H9 (cell line): Measurements from ENCODE around the gene MRPS18A. TPM values are rescaled to one million over a fixed set of nuclear protein-coding genes. Genes with fewer than 3 reads are reported as not detected.

ENCODE experiments used
- DNase-seq: peaks from one replicate; pipeline ENCODE4 v3.0.0-alpha.2; 2017
- H2AFZ ChIP-seq: one replicate; pipeline ENCODE4 v1.6.1; 2013; ENCODE audit warnings: mild to moderate bottlenecking, low read length, control low read depth, moderate library complexity
- H2AK5ac ChIP-seq: 2 replicates; pipeline ENCODE4 v1.6.1; 2013; ENCODE audit warnings: low read length, control low read depth, mixed read lengths; ENCODE audit not compliant: insufficient read length
- H2BK120ac ChIP-seq: one replicate; pipeline ENCODE4 v1.6.1; 2013; ENCODE audit warnings: low read depth, mild to moderate bottlenecking, low read length, control low read depth, inconsistent platforms; ENCODE audit not compliant: poor library complexity, severe bottlenecking
- H2BK12ac ChIP-seq: 2 replicates; pipeline ENCODE4 v1.6.1; 2013; ENCODE audit warnings: low read length, control low read depth, mixed read lengths, low read depth; ENCODE audit not compliant: insufficient read length
- H2BK15ac ChIP-seq: 2 replicates; pipeline ENCODE4 v1.6.1; 2013; ENCODE audit warnings: low read depth, low read length, control low read depth
- H2BK20ac ChIP-seq: one replicate; pipeline ENCODE4 v1.6.1; 2013; ENCODE audit warnings: low read depth, mild to moderate bottlenecking, low read length, control low read depth, inconsistent platforms; ENCODE audit not compliant: poor library complexity, severe bottlenecking
- H2BK5ac ChIP-seq: 2 replicates; pipeline ENCODE4 v1.6.1; 2013; ENCODE audit warnings: low read length, control low read depth, mixed read lengths; ENCODE audit not compliant: insufficient read length
- H3K14ac ChIP-seq: 2 replicates; pipeline ENCODE4 v1.6.1; 2013; ENCODE audit warnings: low read length, control low read depth; ENCODE audit not compliant: insufficient read depth
- H3K18ac ChIP-seq: 2 replicates; pipeline ENCODE4 v1.6.1; 2013; ENCODE audit warnings: low read depth, mild to moderate bottlenecking, mixed read lengths, low read length, control low read depth; ENCODE audit not compliant: insufficient read length
- H3K23ac ChIP-seq: 2 replicates; pipeline ENCODE4 v1.6.1; 2013; ENCODE audit warnings: low read length, control low read depth, mixed read lengths, low read depth; ENCODE audit not compliant: insufficient read length
- H3K23me2 ChIP-seq: 2 replicates; pipeline ENCODE4 v1.6.1; 2013; ENCODE audit warnings: low read depth, mild to moderate bottlenecking, mixed read lengths, low read length, control low read depth; ENCODE audit not compliant: insufficient read length, poor library complexity, severe bottlenecking
- H3K27ac ChIP-seq: 2 replicates; pipeline ENCODE4 v1.5.1; 2013; ENCODE audit warnings: low read length, control low read depth, mixed read lengths, low read depth; ENCODE audit not compliant: insufficient read length
- H3K27me3 ChIP-seq: 2 replicates; pipeline ENCODE4 v1.6.1; 2013; ENCODE audit warnings: low read length, control low read depth, inconsistent platforms; ENCODE audit not compliant: insufficient read depth
- H3K4ac ChIP-seq: 2 replicates; pipeline ENCODE4 v1.6.1; 2013; ENCODE audit warnings: low read depth, mild to moderate bottlenecking, control low read depth, inconsistent platforms, low read length, moderate library complexity
- H3K4me1 ChIP-seq: 2 replicates; pipeline ENCODE4 v1.6.1; 2013; ENCODE audit warnings: low read length, control low read depth, inconsistent platforms; ENCODE audit not compliant: insufficient read depth
- H3K4me2 ChIP-seq: 2 replicates; pipeline ENCODE4 v1.6.1; 2013; ENCODE audit warnings: low read length, control low read depth, mixed read lengths; ENCODE audit not compliant: insufficient read length, insufficient read depth
- H3K56ac ChIP-seq: 2 replicates; pipeline ENCODE4 v1.6.1; 2013; ENCODE audit warnings: low read depth, mild to moderate bottlenecking, mixed read lengths, low read length, control low read depth; ENCODE audit not compliant: insufficient read length
- H3K79me1 ChIP-seq: 2 replicates; pipeline ENCODE4 v1.6.1; 2013; ENCODE audit warnings: low read depth, mild to moderate bottlenecking, moderate library complexity, low read length, control low read depth, inconsistent platforms; ENCODE audit not compliant: insufficient read depth, poor library complexity, severe bottlenecking
- H3K79me2 ChIP-seq: 2 replicates; pipeline ENCODE4 v1.6.1; 2013; ENCODE audit warnings: low read length, control low read depth, inconsistent platforms; ENCODE audit not compliant: insufficient read depth
- H3K9ac ChIP-seq: 2 replicates; pipeline ENCODE4 v1.6.1; 2013; ENCODE audit warnings: low read length, control low read depth, mixed read lengths; ENCODE audit not compliant: insufficient read length; ENCODE audit errors: extremely low read depth
- H3K9me3 ChIP-seq: one replicate; pipeline ENCODE4 v1.6.1; 2013; ENCODE audit warnings: low read depth, low read length, inconsistent platforms; ENCODE audit not compliant: control insufficient read depth
- H3T11ph ChIP-seq: one replicate; pipeline ENCODE4 v1.6.1; 2013; ENCODE audit warnings: mild to moderate bottlenecking, low read length, control low read depth, inconsistent platforms
- H4K20me1 ChIP-seq: one replicate; pipeline ENCODE4 v1.6.1; 2013; ENCODE audit not compliant: control insufficient read depth, insufficient read length, insufficient read depth
- H4K5ac ChIP-seq: 2 replicates; pipeline ENCODE4 v1.6.1; 2013; ENCODE audit warnings: low read depth, mild to moderate bottlenecking, mixed read lengths, low read length, control low read depth; ENCODE audit not compliant: insufficient read length
- H4K8ac ChIP-seq: replicated peaks from 2 replicates; pipeline ENCODE4 v1.6.1; 2013; ENCODE audit warnings: low read length, control low read depth, mixed read lengths, low read depth; ENCODE audit not compliant: insufficient read length
- H4K91ac ChIP-seq: 2 replicates; pipeline ENCODE4 v1.6.1; 2013; ENCODE audit warnings: low read depth, mild to moderate bottlenecking, moderate library complexity, mixed read lengths, low read length, control low read depth; ENCODE audit not compliant: insufficient read length
- H3K27ac Mint-ChIP-seq, 3 experiments: 2 replicates in 2 of 3; 3 replicates in 1 of 3; pipeline ENCODE4 v1.8.0; 2020 to 2021; ENCODE audit warnings: mixed read lengths in 3 of 3, mild to moderate bottlenecking in 1 of 3, moderate library complexity in 1 of 3
- H3K27me3 Mint-ChIP-seq: 2 replicates; pipeline ENCODE4 v1.8.0; 2021; ENCODE audit warnings: low read depth, mild to moderate bottlenecking, moderate library complexity, mixed read lengths
- H3K36me3 Mint-ChIP-seq, 3 experiments: 2 replicates in 2 of 3; 3 replicates in 1 of 3; pipeline ENCODE4 v1.8.0; 2020 to 2021; ENCODE audit warnings: low read depth in 3 of 3, mixed read lengths in 3 of 3; ENCODE audit not compliant: insufficient read depth in 1 of 3
- H3K4me1 Mint-ChIP-seq, 2 experiments: 2 replicates each; pipeline ENCODE4 v1.8.0; 2020; ENCODE audit warnings: mixed read lengths in 2 of 2
- H3K4me3 Mint-ChIP-seq, 2 experiments: 2 replicates in 1 of 2; 3 replicates in 1 of 2; pipeline ENCODE4 v1.8.0; 2020 to 2021; ENCODE audit warnings: mild to moderate bottlenecking in 2 of 2, mixed read lengths in 2 of 2, moderate library complexity in 1 of 2
- H3K9me3 Mint-ChIP-seq, 2 experiments: 2 replicates in 1 of 2; 3 replicates in 1 of 2; pipeline ENCODE4 v1.8.0; 2020; ENCODE audit warnings: mild to moderate bottlenecking in 2 of 2, mixed read lengths in 2 of 2, moderate library complexity in 1 of 2
- CTCF ChIP-seq: fragments of 200-600 bp; sonication (generic); conservative IDR thresholded peaks from 3 replicates; pipeline ENCODE4 v1.8.0; 2021; ENCODE audit warnings: antibody characterized with exemption, mild to moderate bottlenecking
- WGBS: extraction: QIAGEN DNeasy Blood & Tissue Kit; methylation state at CpG from one replicate; pipeline ENCODE4 v1.1.7; 2013; ENCODE audit warnings: missing lambda C conversion rate, low lambda C conversion rate, mixed read lengths; ENCODE audit not compliant: insufficient read length; ENCODE audit errors: extremely low coverage; 5-methylcytosine and 5-hydroxymethylcytosine counted together
- total RNA-seq: library from RNA; stranded (reverse); gene quantifications from 2 replicates; pipeline ENCODE4 v1.2.1, GENCODE V29; 2021

MRPS18A gene
- total RNA-seq, 1 experiment from 2014 or later: 65.1 TPM

GRCh38 chr6:43668151-43669028 lies 19.2 kb downstream of the MRPS18A start:
- no peak overlapping the region for H2AK5ac ChIP-seq
- no peak overlapping the region for H2BK120ac ChIP-seq
- H3K79me1 ChIP-seq: no peaks in the 10 kb centered on the region
- no peak overlapping the region for H3K4ac ChIP-seq
- H4K20me1 ChIP-seq: no peaks in the 10 kb centered on the region
- peak overlapping the region; percentile 5 for H3K4me2 ChIP-seq
- no peak overlapping the region for H3K23ac ChIP-seq
- no peak overlapping the region for H3K27ac ChIP-seq
- H3K79me2 ChIP-seq: no peaks in the 10 kb centered on the region
- H3K9me3 ChIP-seq: no peaks in the 10 kb centered on the region
- H2AFZ ChIP-seq: no peak overlapping the region
- no peaks in the 10 kb centered on the region; a peak in 2 of 5 replicates for H3K9me3 Mint-ChIP-seq
- no peak overlapping the region for H4K91ac ChIP-seq
- peaks cover 18% of the 10 kb centered on the region for H3K27me3 Mint-ChIP-seq
- no CpG with 5 or more reads among the region's 17 CpGs for WGBS
- H4K5ac ChIP-seq: no peak overlapping the region
- H3T11ph ChIP-seq: no peak overlapping the region
- H3K14ac ChIP-seq: no peak overlapping the region; the same call in 1 of the 2 replicates
- H3K9ac ChIP-seq: no peak overlapping the region
- peak overlapping the region; percentile 4 for H3K18ac ChIP-seq
- no peak overlapping the region for H2BK5ac ChIP-seq
- no peak overlapping the region for H3K56ac ChIP-seq
- peaks cover 4% of the 10 kb centered on the region for H3K4me1 ChIP-seq
- peak overlapping the region; percentile 39 to 63; a peak in 4 of 5 replicates for H3K4me3 Mint-ChIP-seq
- H3K27ac Mint-ChIP-seq: peak overlapping the region; percentile 27 to 85 (median 44); a peak in 4 of 7 replicates
- H3K27me3 ChIP-seq: no peaks in the 10 kb centered on the region
- no peak overlapping the region for H2BK20ac ChIP-seq
- peak; percentile 88 for DNase-seq
- H3K36me3 Mint-ChIP-seq: peaks cover 11 to 32% (median 29%) of the 10 kb centered on the region in 3 experiments
- peaks cover 32 to 39% of the 10 kb centered on the region in 2 experiments for H3K4me1 Mint-ChIP-seq
- no peak overlapping the region for H2BK12ac ChIP-seq
- H3K23me2 ChIP-seq: no peaks in the 10 kb centered on the region
- peak; percentile 58; the same call in 2 of the 3 replicates for TF ChIP-seq CTCF
- H2BK15ac ChIP-seq: no peak overlapping the region
- H4K8ac ChIP-seq: no peak overlapping the region
